GM21367 (cell line): ENCODE data around the gene ZNF280C.
"Not testable (repeated sequence)": the region's sequence is repeated elsewhere in the genome, so short reads cannot be mapped to it uniquely, and the experiment has no call there.

ENCODE experiments used
- ATAC-seq: cut with Tn5 transposase; IDR thresholded peaks from one replicate; pipeline ENCODE4 v1.9.1; 2021; ENCODE audit not compliant: unreplicated experiment

Gene ZNF280C

GRCh38 chrX:130268449-130269170 lies at the start of gene ZNF280C:
Gene ZNF280C (minus strand): TSS chrX:130268899. CDS start chrX:130260449, 8,450 bp downstream.
- ATAC-seq: peak; percentile 93

- ATAC-seq: no peak
These were observed 36.1 kb upstream of the ZNF280C start for GRCh38 chrX:130304587-130305368.

- no peak for ATAC-seq
These were observed 33.3 kb upstream of the ZNF280C start for GRCh38 chrX:130301977-130302376.

- no peak for ATAC-seq
These were observed 32.7 kb upstream of the ZNF280C start for GRCh38 chrX:130301405-130301804.

- no peak for ATAC-seq
These were observed 31.2 kb upstream of the ZNF280C start for GRCh38 chrX:130300010-130300282.

GRCh38 chrX:130299279-130300009 lies 30.7 kb upstream of the ZNF280C start:
- no peak for ATAC-seq

GRCh38 chrX:130296743-130297142 lies 28.0 kb upstream of the ZNF280C start:
- ATAC-seq: no peak

- ATAC-seq: no peak
These were observed 27.6 kb upstream of the ZNF280C start for GRCh38 chrX:130296297-130296678.

GRCh38 chrX:130295519-130296296 lies 27.0 kb upstream of the ZNF280C start:
- ATAC-seq: no peak

- no peak for ATAC-seq
These were observed 18.5 kb upstream of the ZNF280C start for GRCh38 chrX:130287071-130287770.

GRCh38 chrX:130285710-130286109 lies 17.0 kb upstream of the ZNF280C start:
- no peak for ATAC-seq

- ATAC-seq: no peak
These were observed 16.4 kb upstream of the ZNF280C start for GRCh38 chrX:130285069-130285620.

- ATAC-seq: no peak
These were observed 13.5 kb upstream of the ZNF280C start for GRCh38 chrX:130282151-130282550.

GRCh38 chrX:130280901-130281300 lies 12.2 kb upstream of the ZNF280C start:
- ATAC-seq: no peak

GRCh38 chrX:130272253-130272652 lies 3.6 kb upstream of the ZNF280C start:
- ATAC-seq: not testable (repeated sequence)

- ATAC-seq: not testable (repeated sequence)
These were observed 692 bp upstream of the ZNF280C start for GRCh38 chrX:130269391-130269790.

- peak; percentile 6 for ATAC-seq
These were observed 697 bp downstream of the ZNF280C start for GRCh38 chrX:130267956-130268448.

- no peak for ATAC-seq
These were observed 4.1 kb downstream of the ZNF280C start for GRCh38 chrX:130264573-130264972.

GRCh38 chrX:130263016-130263415 lies 5.7 kb downstream of the ZNF280C start:
- no peak for ATAC-seq

- ATAC-seq: no peak
These were observed 6.5 kb downstream of the ZNF280C start for GRCh38 chrX:130262231-130262630.
